Measurements from ENCODE around the gene MBD6. TPM values are rescaled to one million over a fixed set of nuclear protein-coding genes. Genes with fewer than 3 reads are reported as not detected.

Gene MBD6
- total RNA-seq, 1 donor from 2014 or later: 177 TPM

GRCh38 chr12:57575771-57576612 lies 53.4 kb downstream of the MBD6 start:
- no peak for DNase-seq (ENCODE audit: low spot score)

GRCh38 chr12:57576613-57577160 lies 54.1 kb downstream of the MBD6 start:
- DNase-seq (ENCODE audit: low spot score): no peak

GRCh38 chr12:57577981-57578758 lies 55.5 kb downstream of the MBD6 start:
- DNase-seq (ENCODE audit: low spot score): no peak

GRCh38 chr12:57579011-57579410 lies 56.4 kb downstream of the MBD6 start:
- DNase-seq (ENCODE audit: low spot score): no peak

Other genes starting within 250 kb of the MBD6 start
- 75.3 TPM for gene R3HDM2, start 91.8 kb upstream of the MBD6 start, total RNA-seq
- not detected for gene INHBC, start 88.0 kb upstream of the MBD6 start, total RNA-seq
- 0.23 TPM for gene INHBE, start 67.5 kb upstream of the MBD6 start, total RNA-seq
- gene GLI1, start 63.0 kb upstream of the MBD6 start, total RNA-seq: 4.2 TPM
- 10.0 TPM for gene ARHGAP9, start 43.0 kb upstream of the MBD6 start, total RNA-seq
- gene MARS1, start 34.8 kb upstream of the MBD6 start, total RNA-seq: 327 TPM
- gene DDIT3, start 2.3 kb upstream of the MBD6 start, total RNA-seq: 30.8 TPM
- gene DCTN2, start 24.4 kb downstream of the MBD6 start, total RNA-seq: 104 TPM
- gene KIF5A, start 27.2 kb downstream of the MBD6 start, total RNA-seq: 0.99 TPM
- gene PIP4K2C, start 68.4 kb downstream of the MBD6 start, total RNA-seq: 48.0 TPM
- 40.0 TPM for gene DTX3, start 82.0 kb downstream of the MBD6 start, total RNA-seq
- gene ARHGEF25, start 88.6 kb downstream of the MBD6 start, total RNA-seq: 41.5 TPM
- 3.3 TPM for gene B4GALNT1, start 110.4 kb downstream of the MBD6 start, total RNA-seq
- gene OS9, start 171.3 kb downstream of the MBD6 start, total RNA-seq: 201 TPM
- 2.8 TPM for gene AGAP2, start 215.9 kb downstream of the MBD6 start, total RNA-seq
- 45.6 TPM for gene TSPAN31, start 222.2 kb downstream of the MBD6 start, total RNA-seq
- gene CDK4, start 229.5 kb downstream of the MBD6 start, total RNA-seq: 86.5 TPM
- 12.1 TPM for gene MARCHF9, start 232.3 kb downstream of the MBD6 start, total RNA-seq
- gene CYP27B1, start 244.3 kb downstream of the MBD6 start, total RNA-seq: 1.6 TPM
- 50.1 TPM for gene METTL1, start 249.3 kb downstream of the MBD6 start, total RNA-seq
- gene EEF1AKMT3, start 249.8 kb downstream of the MBD6 start, total RNA-seq: 9.8 TPM